B cell (primary cell): ENCODE measurements around the gene SPTAN1. TPM values are rescaled to one million over a fixed set of nuclear protein-coding genes. Genes with fewer than 3 reads are reported as not detected.

Experiments used
- ATAC-seq: fragments of 200-7000 bp; cut with Tn5 transposase; one replicate; pipeline ENCODE4 v1.10.0; 2021; ENCODE audit warnings: low read depth, mild to moderate bottlenecking, moderate number of reproducible peaks, moderate library complexity
- CTCF ChIA-PET: fragments of 350-600 bp; sonication (Branson Sonifier 250); formaldehyde crosslinking; loops from one replicate; lab custom pipeline; 2021; ENCODE audit warnings: antibody characterized with exemption, inconsistent platforms; lab: Charles Lee
- POLR2A ChIA-PET: fragments of 350-600 bp; sonication (Branson Sonifier 250); formaldehyde crosslinking; loops from one replicate; lab custom pipeline; 2021; ENCODE audit warnings: antibody characterized with exemption; lab: Charles Lee
- DNase-seq: peaks from one replicate; pipeline ENCODE4 v3.0.0; 2013
- H2AFZ ChIP-seq: 2 replicates; pipeline ENCODE4 v1.6.1; 2012; ENCODE audit warnings: mild to moderate bottlenecking, low read depth, low read length; ENCODE audit not compliant: insufficient read depth, poor library complexity, severe bottlenecking
- H3K27ac ChIP-seq, 2 donors: 1 replicate in 1 of 2; 2 replicates in 1 of 2; pipeline ENCODE4 v1.5.1; 2012 to 2013; ENCODE audit warnings: low read length in 2 of 2, mild to moderate bottlenecking in 2 of 2, moderate library complexity in 1 of 2
- H3K27me3 ChIP-seq, 4 experiments: fragments of 200-600 bp in 1 of 4; sonication (generic) in 1 of 4; replicated peaks in 1 of 4; 1 replicate in 2 of 4; 2 replicates in 2 of 4; pipeline versions ENCODE4 v1.6.1 to v1.7.0; 2013 to 2016; ENCODE audit warnings: low read length in 3 of 4, mild to moderate bottlenecking in 2 of 4, mixed read lengths in 1 of 4, moderate library complexity in 1 of 4; ENCODE audit not compliant: insufficient read depth in 4 of 4, control insufficient read depth in 3 of 4; ENCODE audit errors: control extremely low read depth in 1 of 4
- H3K36me3 ChIP-seq, 2 experiments: replicated peaks in 1 of 2; 1 replicate in 1 of 2; 2 replicates in 1 of 2; pipeline versions ENCODE4 v1.6.1 to v1.7.1; 2013; ENCODE audit warnings: low read length in 1 of 2; ENCODE audit not compliant: insufficient read depth in 2 of 2, control insufficient read depth in 1 of 2; ENCODE audit errors: control extremely low read depth in 1 of 2, extremely low read depth in 1 of 2
- H3K4me1 ChIP-seq, 2 donors: fragments of 200-600 bp in 1 of 2; sonication (generic) in 1 of 2; 1 replicate in 1 of 2; 2 replicates in 1 of 2; pipeline versions ENCODE4 v1.5.1 to v1.6.1; 2013 to 2017; ENCODE audit warnings: low read length in 2 of 2; ENCODE audit not compliant: control insufficient read depth in 2 of 2, insufficient read depth in 2 of 2
- H3K4me2 ChIP-seq: replicated peaks from 2 replicates; pipeline ENCODE3; 2012; ENCODE audit warnings: mild to moderate bottlenecking, low read depth, low read length; ENCODE audit not compliant: poor library complexity, severe bottlenecking
- H3K4me3 ChIP-seq, 5 experiments: fragments of 200-600 bp in 1 of 5; sonication (generic) in 1 of 5; 1 replicate in 3 of 5; 2 replicates in 2 of 5; pipeline versions ENCODE4 v1.5.1 to v1.7.0; 2011 to 2016; ENCODE audit warnings: low read length in 4 of 5, mild to moderate bottlenecking in 4 of 5, low read depth in 2 of 5, control low read depth in 1 of 5, moderate library complexity in 1 of 5; ENCODE audit not compliant: insufficient read depth in 1 of 5; ENCODE audit errors: control extremely low read depth in 1 of 5, extremely low read depth in 1 of 5
- H3K79me2 ChIP-seq: fragments of 200-600 bp; sonication (generic); one replicate; pipeline ENCODE4 v1.6.0; 2016; ENCODE audit warnings: low read length; ENCODE audit not compliant: control insufficient read depth, insufficient read depth
- H3K9ac ChIP-seq: fragments of 200-600 bp; sonication (generic); 2 replicates; pipeline ENCODE4 v1.6.1; 2017; ENCODE audit warnings: mild to moderate bottlenecking, low read length, moderate library complexity
- H3K9me3 ChIP-seq, 3 donors: one replicate each; pipeline versions ENCODE4 v1.6.1 to v1.7.1; 2013; ENCODE audit warnings: low read length in 2 of 3; ENCODE audit not compliant: control insufficient read depth in 2 of 3, insufficient read depth in 1 of 3; ENCODE audit errors: control extremely low read depth in 1 of 3
- H4K20me1 ChIP-seq: 2 replicates; pipeline ENCODE4 v1.6.0; 2012; ENCODE audit warnings: mild to moderate bottlenecking, low read length; ENCODE audit not compliant: insufficient read depth, control insufficient read depth, poor library complexity, severe bottlenecking
- H3K27ac Mint-ChIP-seq: one replicate; pipeline ENCODE4 v1.8.0; 2021; ENCODE audit warnings: mixed read lengths
- H3K27me3 Mint-ChIP-seq: one replicate; pipeline ENCODE4 v1.8.0; 2021; ENCODE audit warnings: mixed read lengths
- H3K4me1 Mint-ChIP-seq: one replicate; pipeline ENCODE4 v1.8.0; 2021; ENCODE audit warnings: mixed read lengths
- H3K4me3 Mint-ChIP-seq: one replicate; pipeline ENCODE4 v1.8.0; 2021; ENCODE audit warnings: mixed read lengths
- H3K9me3 Mint-ChIP-seq: one replicate; pipeline ENCODE4 v1.8.0; 2022; ENCODE audit warnings: mixed read lengths; ENCODE audit not compliant: insufficient read depth
- EZH2 ChIP-seq: IDR thresholded peaks from 2 replicates; pipeline ENCODE4 v1.6.1; 2012; ENCODE audit warnings: borderline replicate concordance, low read depth, mild to moderate bottlenecking, moderate library complexity, low read length; ENCODE audit not compliant: insufficient read depth, poor library complexity, severe bottlenecking
- WGBS: methylation state at CpG from one replicate; pipeline ENCODE4 v1.1.5; 2013; ENCODE audit warnings: missing lambda C conversion rate; ENCODE audit not compliant: insufficient coverage; 5-methylcytosine and 5-hydroxymethylcytosine counted together
- intact Hi-C: fragments of 100-400 bp; cut with micrococcal nuclease; formaldehyde crosslinking; loops from one replicate; pipeline ENCODE4 v1.10.0; 2022
- polyA plus RNA-seq: library from polyadenylated mRNA; depleted of rRNA; stranded (reverse); fragments of >200 nt; gene quantifications from 2 replicates; pipeline ENCODE4 v1.2.3, GENCODE V29; 2012
- total RNA-seq, 2 donors: library from RNA; stranded (reverse); fragments of 120-200 nt in 1 of 2; gene quantifications; 1 replicate in 1 of 2; 2 replicates in 1 of 2; pipeline versions ENCODE4 v1.2.3 to v1.2.4, GENCODE V29; 2013 to 2022
- TF ChIP-seq, protein P1 (sequence below): fragments of 200-600 bp; IDR thresholded peaks from one replicate; pipeline ENCODE4 v1.8.0; 2022; ENCODE audit warnings: antibody characterized with exemption, mild to moderate bottlenecking

Gene SPTAN1
- total and polyA plus RNA-seq, 2 donors (not counting 1 experiment from before 2014, with no cell fraction given), result 129 to 351 TPM

DNA sequence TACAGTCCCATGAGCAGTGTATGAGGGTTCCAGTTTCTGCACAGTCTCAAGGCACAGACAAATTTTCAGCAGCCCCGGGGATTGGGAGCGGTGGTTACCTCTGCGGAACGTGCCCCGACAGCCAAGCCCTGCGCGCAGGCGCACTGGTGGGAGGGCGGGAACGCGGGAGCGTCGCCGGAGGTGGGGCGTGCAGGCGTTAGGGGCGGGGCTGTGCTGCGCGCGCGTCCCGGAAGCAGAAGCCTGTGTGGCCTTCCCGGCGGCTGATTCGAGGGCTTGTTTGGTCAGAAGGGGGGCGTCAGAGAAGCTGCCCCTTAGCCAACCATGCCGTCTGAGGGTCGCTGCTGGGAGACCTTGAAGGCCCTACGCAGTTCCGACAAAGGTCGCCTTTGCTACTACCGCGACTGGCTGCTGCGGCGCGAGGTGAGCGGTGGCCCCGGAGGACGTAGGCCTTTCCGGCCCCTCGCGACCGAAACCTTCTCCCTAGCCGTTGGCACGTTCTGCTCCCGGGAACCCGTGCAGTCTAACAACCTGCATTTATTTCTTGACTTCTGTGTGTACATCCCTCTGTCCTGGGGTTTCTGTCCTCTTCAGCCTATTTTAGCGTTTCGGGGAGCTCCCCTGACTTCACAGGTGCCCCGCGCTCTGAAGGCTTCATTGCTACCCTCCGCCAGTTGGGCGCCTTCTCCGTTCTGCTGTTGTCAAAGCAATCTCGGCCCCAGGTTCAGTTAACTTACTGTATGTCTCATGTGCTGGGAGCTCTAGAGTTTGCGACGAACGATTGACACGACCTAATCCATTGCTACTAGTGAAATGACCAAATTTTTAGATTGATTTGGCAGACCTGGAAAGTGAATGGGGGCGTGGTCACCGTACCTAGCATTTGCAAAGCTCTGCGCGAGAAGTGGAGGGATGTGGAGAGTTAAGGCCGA is 47.6 kb upstream of the SPTAN1 start, which contains the start of gene GLE1:
TSS of gene GLE1 (plus strand) at position 235 of the 929 bp plus-strand sequence. CDS start at position 322, 87 bp downstream.
- Histone ChIP-seq H3K4me3 (peak within 1 kb of the TSS; percentile 85 to 97 (median 87)), H3K79me2 (peaks cover 40% of the 10 kb centered on the region), H3K9ac (peak within 1 kb of the TSS; percentile 87), H3K9me3 (no peaks in the 10 kb centered on the region), H2AFZ (peak within 1 kb of the TSS; percentile 96), H4K20me1 (peaks cover 9% of the 10 kb centered on the region), H3K27me3 (no peaks in the 10 kb centered on the region), H3K4me1 (peaks cover 8 to 13% of the 10 kb centered on the region in 2 donors), H3K36me3 (peaks cover 2 to 17% of the 10 kb centered on the region in 2 experiments), H3K27ac (peak within 1 kb of the TSS; percentile 69 to 80), H3K4me2 (peak within 1 kb of the TSS; percentile 71)
- WGBS, result under 1% methylated on average over 59 of the region's 64 CpGs
- TF ChIP-seq, protein P1, sequence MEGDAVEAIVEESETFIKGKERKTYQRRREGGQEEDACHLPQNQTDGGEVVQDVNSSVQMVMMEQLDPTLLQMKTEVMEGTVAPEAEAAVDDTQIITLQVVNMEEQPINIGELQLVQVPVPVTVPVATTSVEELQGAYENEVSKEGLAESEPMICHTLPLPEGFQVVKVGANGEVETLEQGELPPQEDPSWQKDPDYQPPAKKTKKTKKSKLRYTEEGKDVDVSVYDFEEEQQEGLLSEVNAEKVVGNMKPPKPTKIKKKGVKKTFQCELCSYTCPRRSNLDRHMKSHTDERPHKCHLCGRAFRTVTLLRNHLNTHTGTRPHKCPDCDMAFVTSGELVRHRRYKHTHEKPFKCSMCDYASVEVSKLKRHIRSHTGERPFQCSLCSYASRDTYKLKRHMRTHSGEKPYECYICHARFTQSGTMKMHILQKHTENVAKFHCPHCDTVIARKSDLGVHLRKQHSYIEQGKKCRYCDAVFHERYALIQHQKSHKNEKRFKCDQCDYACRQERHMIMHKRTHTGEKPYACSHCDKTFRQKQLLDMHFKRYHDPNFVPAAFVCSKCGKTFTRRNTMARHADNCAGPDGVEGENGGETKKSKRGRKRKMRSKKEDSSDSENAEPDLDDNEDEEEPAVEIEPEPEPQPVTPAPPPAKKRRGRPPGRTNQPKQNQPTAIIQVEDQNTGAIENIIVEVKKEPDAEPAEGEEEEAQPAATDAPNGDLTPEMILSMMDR, result no peak
- TF ChIP-seq EZH2, result no peak
- DNase-seq (peak; percentile 97), ATAC-seq (peak; percentile 93)
- no peaks in the 10 kb centered on the region for H3K9me3 Mint-ChIP-seq
- intact Hi-C loops, result loop anchor here (1.0 to 2.0 kb wide), 6 partner anchors 48 to 576 kb away; partner anchors contain the start of genes DOLPP1, ODF2, SPTAN1 and TBC1D13
- POLR2A ChIA-PET, result no interaction called here
- peak within 1 kb of the TSS; percentile 99 for H3K27ac Mint-ChIP-seq
- peaks cover 23% of the 10 kb centered on the region for H3K4me1 Mint-ChIP-seq
- H3K4me3 Mint-ChIP-seq, result peak within 1 kb of the TSS; percentile 100
- H3K27me3 Mint-ChIP-seq, result no peaks in the 10 kb centered on the region
- CTCF ChIA-PET, result interaction anchor here (0.9 to 1.8 kb wide), 4 partner anchors 66 to 314 kb away, joined by 3 to 6 read pairs (median 4); partner anchors contain the start of gene ENDOG
